ENCODE measurements around the gene CLOCK.

DNA sequence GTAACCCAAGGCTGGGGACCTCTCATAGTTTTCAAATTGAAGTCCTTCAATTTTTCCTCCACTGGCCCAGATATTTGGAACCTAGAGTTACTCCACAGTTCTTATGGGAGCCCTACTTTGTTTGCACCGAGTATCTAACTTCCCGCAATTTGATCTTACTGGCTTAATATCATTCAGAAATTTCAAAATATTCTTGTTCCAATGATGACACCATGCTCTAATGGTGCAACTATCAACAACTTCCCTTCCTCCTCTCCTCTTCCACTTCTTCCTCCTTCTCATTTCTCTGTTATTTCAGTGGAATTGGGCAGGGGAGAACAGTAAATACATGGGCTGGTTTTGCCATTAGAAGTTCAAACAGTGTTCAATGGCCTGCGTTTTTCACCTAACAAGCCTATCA, 25.1 kb upstream of the CLOCK start:
- TF ChIP-seq POLR2A (IDR thresholded peaks at IDR 0.05) (no peak), CTCF (IDR thresholded peaks at IDR 0.05) (no peak)
